ENCODE measurements around the gene FBXW12. TPM values are rescaled to one million over a fixed set of nuclear protein-coding genes. Genes with fewer than 3 reads are reported as not detected.

Gene FBXW12
- total RNA-seq, 4 donors from 2014 or later: not detected

DNA sequence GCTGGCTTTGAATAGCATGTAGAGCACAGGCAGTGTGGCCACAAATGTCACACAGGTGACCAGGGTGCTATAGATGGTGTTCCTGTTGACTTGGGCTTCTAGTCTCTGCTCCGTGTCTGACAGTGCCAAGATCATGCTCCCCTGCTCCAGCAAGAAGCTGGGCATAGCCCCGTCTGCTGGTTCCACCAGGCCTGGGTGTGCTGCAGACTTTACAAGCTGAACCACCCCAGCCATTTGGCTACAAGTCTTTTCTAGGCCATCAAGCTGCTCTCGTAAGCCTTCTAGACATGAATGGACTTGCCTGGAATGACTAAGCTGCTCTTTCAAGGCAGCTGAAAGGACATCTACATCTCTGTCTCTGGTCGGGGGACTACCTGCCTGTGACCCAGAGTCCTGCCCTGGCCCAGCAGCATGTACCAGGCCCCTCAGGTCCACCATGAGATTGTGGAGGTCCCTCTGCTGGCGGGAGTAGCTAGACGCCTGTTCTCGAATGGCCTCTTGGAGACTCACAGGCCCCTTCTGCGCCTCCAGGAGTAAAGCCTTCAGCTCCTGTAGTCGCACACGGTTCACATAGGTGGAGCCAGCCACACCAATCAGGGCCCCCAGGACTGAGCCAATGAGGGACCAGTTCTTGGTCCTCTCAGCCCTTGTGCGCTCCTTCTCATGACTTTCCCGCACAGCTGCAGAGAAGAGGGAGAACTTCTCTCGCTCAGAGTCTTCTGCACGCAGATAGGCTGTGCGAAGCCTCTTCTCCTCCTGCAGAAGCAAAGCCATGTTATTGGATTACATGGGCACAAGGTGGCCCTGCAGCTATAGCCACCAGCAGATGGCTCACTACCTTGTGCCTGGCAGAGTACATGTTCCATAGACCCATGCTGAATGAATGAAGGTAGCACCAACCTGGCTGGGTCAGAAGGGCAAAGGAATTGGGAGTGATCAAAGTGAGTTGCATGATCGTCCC, 60.7 kb downstream of the FBXW12 start:
- Histone ChIP-seq H3K36me3 (no peaks in the 10 kb centered on the region), H3K27ac (peak overlapping the region; percentile 95 to 96 (median 96)), H3K4me1 (peaks cover 55 to 72% of the 10 kb centered on the region in 2 donors), H3K9me3 (no peaks in the 10 kb centered on the region), H3K4me3 (replicated peaks in 1 of 3) (no peak overlapping the region), H3K27me3 (no peaks in the 10 kb centered on the region)
- TF ChIP-seq, protein P1, sequence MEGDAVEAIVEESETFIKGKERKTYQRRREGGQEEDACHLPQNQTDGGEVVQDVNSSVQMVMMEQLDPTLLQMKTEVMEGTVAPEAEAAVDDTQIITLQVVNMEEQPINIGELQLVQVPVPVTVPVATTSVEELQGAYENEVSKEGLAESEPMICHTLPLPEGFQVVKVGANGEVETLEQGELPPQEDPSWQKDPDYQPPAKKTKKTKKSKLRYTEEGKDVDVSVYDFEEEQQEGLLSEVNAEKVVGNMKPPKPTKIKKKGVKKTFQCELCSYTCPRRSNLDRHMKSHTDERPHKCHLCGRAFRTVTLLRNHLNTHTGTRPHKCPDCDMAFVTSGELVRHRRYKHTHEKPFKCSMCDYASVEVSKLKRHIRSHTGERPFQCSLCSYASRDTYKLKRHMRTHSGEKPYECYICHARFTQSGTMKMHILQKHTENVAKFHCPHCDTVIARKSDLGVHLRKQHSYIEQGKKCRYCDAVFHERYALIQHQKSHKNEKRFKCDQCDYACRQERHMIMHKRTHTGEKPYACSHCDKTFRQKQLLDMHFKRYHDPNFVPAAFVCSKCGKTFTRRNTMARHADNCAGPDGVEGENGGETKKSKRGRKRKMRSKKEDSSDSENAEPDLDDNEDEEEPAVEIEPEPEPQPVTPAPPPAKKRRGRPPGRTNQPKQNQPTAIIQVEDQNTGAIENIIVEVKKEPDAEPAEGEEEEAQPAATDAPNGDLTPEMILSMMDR (IDR thresholded peaks at IDR 0.05): no peak
- no peak for TF ChIP-seq POLR2A (IDR thresholded peaks at IDR 0.05)
- 81 to 86% methylated on average over 14 to 16 of the region's 16 CpGs for WGBS, 2 donors
- intact Hi-C loops (cut with DNase I): loop anchor here (10.0 kb wide), 1 partner anchor 158 kb away; no protein-coding TSS in a partner anchor
- DNase-seq: no peak

DNA sequence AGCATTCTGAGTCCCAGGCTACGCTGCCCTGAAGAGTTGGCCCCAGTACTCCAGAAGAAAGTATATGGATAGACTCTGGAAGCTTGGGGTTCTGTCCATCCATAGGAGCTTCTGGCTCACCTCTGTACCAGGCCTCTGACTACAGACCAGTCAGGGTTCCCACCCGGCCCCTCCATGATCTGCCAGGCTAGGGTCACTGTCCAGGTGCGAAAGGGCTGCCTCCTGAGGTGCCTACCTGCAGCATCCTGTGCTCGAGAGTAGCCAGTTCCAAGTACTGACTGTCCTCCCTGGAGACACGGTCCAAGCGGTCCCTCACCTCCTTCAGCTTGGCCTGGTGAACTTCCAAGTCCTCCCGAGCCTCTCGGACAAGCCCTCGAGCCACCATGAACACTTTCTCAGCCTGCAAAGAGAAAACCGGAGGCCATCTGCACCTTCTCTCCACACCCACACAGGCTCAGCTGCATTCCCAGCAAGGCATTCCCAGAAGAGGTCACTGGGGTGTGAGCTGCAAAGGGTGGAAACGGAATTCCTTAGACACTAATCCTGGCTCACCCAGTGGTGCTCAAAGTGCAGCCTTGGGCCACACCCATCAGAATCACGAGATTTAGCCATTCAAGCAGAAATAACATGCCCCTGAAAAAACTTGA, 61.6 kb downstream of the FBXW12 start:
- intact Hi-C loops (cut with DNase I): loop anchor here (10.0 kb wide), 1 partner anchor 159 kb away; no protein-coding TSS in a partner anchor
- H3K4me1 ChIP-seq: peaks cover 46 to 64% of the 10 kb centered on the region in 2 donors
- no peak overlapping the region for H3K4me3 ChIP-seq (replicated peaks in 1 of 3)
- DNase-seq: peak; percentile 82 to 85
- peak in 1 of 2 donors; percentile 68 for TF ChIP-seq POLR2A (IDR thresholded peaks at IDR 0.05)
- TF ChIP-seq, protein P1 (IDR thresholded peaks at IDR 0.05): no peak
- WGBS, 2 donors: 50 to 54% methylated on average over 11 of the region's 12 CpGs
- H3K27ac ChIP-seq: peak overlapping the region; percentile 95 to 96 (median 96)
- H3K27me3 ChIP-seq: no peaks in the 10 kb centered on the region
- H3K9me3 ChIP-seq: no peaks in the 10 kb centered on the region
- H3K36me3 ChIP-seq: no peaks in the 10 kb centered on the region

DNA sequence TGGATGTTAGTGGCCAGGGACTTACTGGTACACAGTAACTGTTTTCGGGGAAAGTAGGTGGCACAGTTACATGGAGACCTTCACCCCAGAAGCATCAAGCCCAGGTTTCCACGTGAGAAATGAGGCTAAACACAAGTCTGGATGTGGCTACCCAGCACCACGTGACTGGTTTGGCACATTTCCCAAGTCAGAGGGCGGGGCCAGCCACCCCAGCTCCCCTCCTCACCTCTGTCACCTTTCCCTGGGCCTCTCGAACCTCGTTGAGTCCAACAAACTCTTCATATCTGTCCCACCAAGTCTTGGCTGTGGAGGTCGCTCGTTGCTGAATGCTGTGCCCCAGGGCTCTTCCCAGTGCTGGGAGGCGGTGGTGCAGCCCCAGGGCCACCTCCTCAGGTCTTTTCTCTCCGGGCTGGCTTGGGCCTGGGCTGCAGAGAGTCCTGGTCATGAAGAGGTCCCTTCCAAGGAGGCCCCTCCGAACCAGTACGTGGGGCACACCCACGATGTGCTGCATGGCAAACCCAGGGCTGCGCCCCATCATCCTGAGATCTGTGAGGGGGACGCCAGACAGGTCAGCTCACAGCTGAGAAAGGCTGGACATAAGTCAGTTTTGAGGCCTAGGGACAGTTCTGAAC, 62.7 kb downstream of the FBXW12 start:
- Histone ChIP-seq H3K27me3 (no peaks in the 10 kb centered on the region), H3K9me3 (no peaks in the 10 kb centered on the region), H3K4me3 (replicated peaks in 1 of 3) (no peak overlapping the region), H3K27ac (peak overlapping the region; percentile 95 to 96 (median 96)), H3K4me1 (peaks cover 46 to 70% of the 10 kb centered on the region in 2 donors), H3K36me3 (no peaks in the 10 kb centered on the region)
- DNase-seq: peak in 1 of 2 donors; percentile 39
- 58 to 73% methylated on average over 12 to 13 of the region's 15 CpGs for WGBS, 2 donors
- TF ChIP-seq, protein P1 (IDR thresholded peaks at IDR 0.05): no peak
- TF ChIP-seq POLR2A (IDR thresholded peaks at IDR 0.05): no peak
- intact Hi-C loops (cut with DNase I): loop anchor here (5.0 to 10.0 kb wide), 2 partner anchors 160 to 242 kb away; no protein-coding TSS in a partner anchor

DNA sequence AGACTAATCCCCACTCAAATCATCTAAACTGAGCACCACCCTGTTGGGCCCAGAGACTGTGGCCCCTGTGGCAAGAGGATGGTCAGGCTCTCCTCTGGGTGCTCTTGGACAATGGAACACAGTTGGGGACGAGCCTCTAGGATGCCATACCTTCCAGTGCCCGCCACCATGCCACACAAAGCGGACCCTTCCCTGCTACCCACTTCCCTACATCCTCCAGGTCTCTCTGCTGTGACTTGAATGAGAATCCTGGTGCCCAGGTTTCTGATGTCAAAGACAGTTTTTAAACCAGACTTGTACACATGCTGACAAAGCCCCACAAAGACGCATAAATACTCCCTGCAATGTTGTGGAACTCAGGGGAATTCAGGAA, 63.2 kb downstream of the FBXW12 start:
- Histone ChIP-seq H3K9me3 (no peaks in the 10 kb centered on the region), H3K4me1 (peaks cover 42 to 67% of the 10 kb centered on the region in 2 donors), H3K27me3 (no peaks in the 10 kb centered on the region), H3K4me3 (replicated peaks in 1 of 3) (no peak overlapping the region), H3K36me3 (no peaks in the 10 kb centered on the region), H3K27ac (peak overlapping the region; percentile 95 to 96 (median 96))
- intact Hi-C loops (cut with DNase I): loop anchor here (5.0 to 10.0 kb wide), 2 partner anchors 160 to 243 kb away; no protein-coding TSS in a partner anchor
- DNase-seq: no peak
- TF ChIP-seq, protein P1 (IDR thresholded peaks at IDR 0.05): no peak
- no peak for TF ChIP-seq POLR2A (IDR thresholded peaks at IDR 0.05)
- 90 to 91% methylated on average over 4 of the region's 4 CpGs for WGBS, 2 donors
